Amniotic epithelial cell (primary cell): ENCODE measurements around the gene PRRC2A.

Source experiments
- DNase-seq: peaks from one replicate; pipeline ENCODE4 v3.0.0-alpha.2; 2010; ENCODE audit warnings: low read depth

The PRRC2A gene

GRCh38 chr6:31620586-31621319 lies at the start of gene PRRC2A:
PRRC2A (plus strand) TSS chr6:31620715; CDS start chr6:31622790, 2,075 bp downstream.
- DNase-seq = no peak

GRCh38 chr6:31572041-31572911 lies 48.2 kb upstream of the PRRC2A start, which contains the start of gene LTA:
LTA (plus strand) TSS chr6:31572289; CDS start chr6:31572743, 454 bp downstream.
- DNase-seq = no peak

GRCh38 chr6:31573239-31574105 lies 47.0 kb upstream of the PRRC2A start:
- DNase-seq = no peak

GRCh38 chr6:31574106-31575061 lies 46.1 kb upstream of the PRRC2A start:
- DNase-seq = no peak

- DNase-seq = no peak
Observed at GRCh38 chr6:31575335-31575901, 45.1 kb upstream of the PRRC2A start, which contains the start of gene TNF. TNF (plus strand) TSS chr6:31575565; CDS start chr6:31575742, 177 bp downstream.

- DNase-seq = no peak
Observed at GRCh38 chr6:31575952-31576685, 44.4 kb upstream of the PRRC2A start.

- DNase-seq = no peak
Observed at GRCh38 chr6:31576897-31577578, 43.5 kb upstream of the PRRC2A start.

- no peak for DNase-seq
Observed at GRCh38 chr6:31577579-31577966, 42.9 kb upstream of the PRRC2A start.

- DNase-seq = no peak
Observed at GRCh38 chr6:31578184-31579118, 42.1 kb upstream of the PRRC2A start.

- no peak for DNase-seq
Observed at GRCh38 chr6:31579119-31579505, 41.4 kb upstream of the PRRC2A start.

- DNase-seq = no peak
Observed at GRCh38 chr6:31579546-31580437, 40.7 kb upstream of the PRRC2A start.

- DNase-seq = no peak
Observed at GRCh38 chr6:31580438-31580740, 40.1 kb upstream of the PRRC2A start.

- DNase-seq = peak; percentile 56
Observed at GRCh38 chr6:31580807-31581433, 39.6 kb upstream of the PRRC2A start.

GRCh38 chr6:31581434-31582229 lies 38.9 kb upstream of the PRRC2A start:
- DNase-seq = no peak

GRCh38 chr6:31582230-31582643 lies 38.3 kb upstream of the PRRC2A start, which contains the start of gene LTB:
LTB (minus strand) TSS chr6:31582424; CDS start chr6:31582417, 7 bp downstream.
- no peak for DNase-seq

GRCh38 chr6:31585491-31585890 lies 35.0 kb upstream of the PRRC2A start:
- no peak for DNase-seq
